ENCODE measurements around the gene BRD9.
"Not testable (repeated sequence)": the region's sequence is repeated elsewhere in the genome, so short reads cannot be mapped to it uniquely, and the experiment has no call there.

Gene BRD9

GRCh38 chr5:856531-857425 is 35.8 kb downstream of the BRD9 start:
- DNase-seq: no peak

GRCh38 chr5:855771-856530 is 36.6 kb downstream of the BRD9 start:
- DNase-seq: no peak

GRCh38 chr5:854966-855743 is 37.4 kb downstream of the BRD9 start:
- DNase-seq: no peak

DNA sequence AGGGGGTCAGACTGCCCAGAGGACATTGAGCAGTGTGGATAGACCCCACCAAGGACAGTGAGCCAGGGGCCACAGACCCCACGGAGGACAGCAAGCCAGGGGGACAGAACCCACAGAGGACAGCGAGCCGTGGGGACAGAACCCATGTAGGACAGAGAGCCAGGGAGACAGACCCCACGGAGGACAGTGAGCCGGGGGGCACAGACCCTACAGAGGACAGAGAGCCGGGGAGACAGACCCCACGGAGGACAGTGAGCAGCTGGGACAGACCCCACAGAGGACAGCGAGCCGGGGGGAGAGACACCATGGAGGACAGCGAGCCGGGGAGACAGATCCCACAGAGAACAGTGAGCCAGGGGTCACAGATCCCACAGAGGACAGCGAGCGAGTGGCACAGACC is 38.4 kb downstream of the BRD9 start:
- no peak for DNase-seq

DNA sequence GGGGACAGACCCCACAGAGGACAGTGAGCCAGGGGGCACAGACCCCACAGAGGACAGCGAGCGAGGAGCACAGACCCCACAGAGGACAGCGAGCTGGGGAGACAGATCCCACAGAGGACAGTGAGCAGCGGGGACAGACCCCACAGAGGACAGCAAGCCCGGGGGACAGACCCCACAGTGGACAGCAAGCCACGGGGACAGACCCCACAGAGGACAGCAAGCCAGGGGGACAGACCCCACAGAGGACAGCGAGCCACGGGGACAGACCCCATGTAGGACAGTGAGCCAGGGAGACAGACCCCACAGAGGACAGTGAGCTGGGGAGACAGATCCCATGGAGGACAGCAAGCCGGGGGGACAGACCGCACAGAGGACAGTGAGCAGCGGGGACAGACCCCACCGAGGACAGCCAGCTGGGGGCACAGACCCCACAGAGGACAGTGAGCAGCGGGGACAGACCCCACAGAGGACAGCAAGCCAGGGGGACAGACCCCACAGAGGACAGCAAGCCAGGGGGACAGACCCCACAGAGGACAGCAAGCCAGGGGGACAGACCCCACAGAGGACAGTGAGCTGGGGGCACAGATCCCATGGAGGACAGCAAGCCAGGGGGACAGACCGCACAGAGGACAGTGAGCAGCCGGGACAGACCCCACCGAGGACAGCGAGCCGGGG is 39.0 kb downstream of the BRD9 start:
- DNase-seq: not testable (repeated sequence)

DNA sequence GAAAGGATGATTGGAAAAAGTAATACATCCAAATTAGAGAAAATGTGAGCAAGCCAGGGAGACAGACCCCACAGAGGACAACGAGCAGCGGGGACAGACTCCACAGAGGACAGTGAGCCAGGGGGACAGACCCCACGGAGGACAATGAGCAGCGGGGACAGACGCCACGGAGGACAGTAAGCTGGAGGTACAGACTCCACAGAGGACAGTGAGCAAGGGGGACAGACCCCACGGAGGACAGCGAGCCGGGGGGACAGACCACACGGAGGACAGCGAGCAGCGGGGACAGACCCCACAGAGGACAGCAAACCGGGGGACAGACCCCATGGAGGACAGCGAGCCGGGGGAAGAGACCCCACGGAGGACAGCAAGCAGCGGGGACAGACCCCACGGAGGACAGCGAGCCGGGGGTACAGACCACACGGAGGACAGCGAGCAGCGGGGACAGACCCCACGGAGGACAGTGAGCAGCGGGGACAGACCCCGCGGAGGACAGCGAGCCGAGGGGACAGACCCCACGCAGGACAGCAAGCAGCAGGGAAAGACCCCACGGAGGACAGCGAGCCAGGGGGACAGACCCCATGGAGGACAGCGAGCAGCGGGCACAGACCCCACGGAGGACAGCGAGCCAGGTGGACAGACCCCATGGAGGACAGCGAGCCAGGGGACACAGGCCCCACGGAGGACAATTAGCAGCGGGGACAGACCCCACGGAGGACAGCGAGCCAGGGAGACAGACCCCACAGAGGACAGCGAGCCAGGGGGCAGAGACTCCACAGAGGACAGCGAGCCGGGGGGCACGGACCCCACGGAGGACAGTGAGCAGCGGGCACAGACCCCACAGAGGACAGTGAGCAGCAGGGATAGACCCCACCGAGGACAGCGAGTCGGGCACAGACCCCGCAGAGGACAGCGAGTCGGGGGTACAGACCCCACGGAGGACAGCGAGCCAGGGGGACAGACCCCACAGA is 39.9 kb downstream of the BRD9 start:
- DNase-seq: no peak

GRCh38 chr5:852018-852417 is 40.6 kb downstream of the BRD9 start:
- DNase-seq: no peak

DNA sequence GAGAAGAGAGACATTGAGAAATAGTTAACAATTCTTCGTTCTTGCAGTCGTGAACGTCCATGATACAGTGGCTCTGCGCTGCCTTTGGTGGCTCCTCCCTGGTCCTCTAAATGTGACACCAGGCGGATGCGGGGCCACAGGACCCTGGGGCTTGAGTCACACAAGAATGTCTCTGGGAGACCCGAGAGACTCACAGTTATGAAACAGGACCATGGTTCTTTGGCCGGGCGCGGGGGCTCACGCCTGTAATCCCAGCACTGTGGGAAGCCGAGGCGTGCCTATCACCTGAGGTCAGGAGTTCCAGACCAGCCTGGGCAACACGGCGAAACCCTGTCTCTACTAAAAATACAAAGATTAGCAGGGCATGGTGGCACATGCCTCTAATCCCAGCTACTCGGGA is 41.0 kb downstream of the BRD9 start:
- DNase-seq: no peak

- no peak for DNase-seq
Observed at GRCh38 chr5:851076-851475, 41.5 kb downstream of the BRD9 start.

DNA sequence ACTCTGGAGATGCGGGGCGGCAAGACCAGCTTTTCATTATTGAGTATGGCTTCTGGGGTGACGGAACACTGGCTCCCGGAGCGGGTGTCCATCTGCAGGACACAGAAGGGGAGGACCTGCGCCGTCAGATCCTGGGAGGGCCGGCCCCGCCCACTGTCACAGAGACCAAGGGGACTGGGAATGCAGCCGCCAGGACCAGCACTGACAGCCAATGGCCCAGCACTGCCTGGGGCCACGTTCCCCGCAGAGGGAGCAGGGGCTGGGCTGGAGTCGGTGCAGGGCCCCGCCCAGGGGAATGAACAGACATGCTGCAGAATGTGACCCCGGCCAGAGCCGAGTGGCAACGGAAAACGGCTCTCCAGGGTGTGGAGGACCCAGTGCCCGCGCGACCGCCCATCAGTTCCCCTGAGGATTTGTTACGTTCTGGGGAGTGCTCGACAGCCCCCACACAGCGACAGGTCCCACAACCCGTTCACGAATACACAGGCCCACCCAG is 42.0 kb downstream of the BRD9 start, which contains the start of gene ZDHHC11:
ZDHHC11 (minus strand) TSS at position 476 of the 496 bp plus-strand sequence; CDS start at position 92, 384 bp downstream.
- DNase-seq: no peak

- DNase-seq: no peak
Observed at GRCh38 chr5:849651-850301, 42.8 kb downstream of the BRD9 start.

- DNase-seq: no peak
Observed at GRCh38 chr5:848671-849111, 43.9 kb downstream of the BRD9 start.

- not testable (repeated sequence) for DNase-seq
Observed at GRCh38 chr5:847736-848135, 44.9 kb downstream of the BRD9 start.

GRCh38 chr5:847212-847611 is 45.4 kb downstream of the BRD9 start:
- not testable (repeated sequence) for DNase-seq

DNA sequence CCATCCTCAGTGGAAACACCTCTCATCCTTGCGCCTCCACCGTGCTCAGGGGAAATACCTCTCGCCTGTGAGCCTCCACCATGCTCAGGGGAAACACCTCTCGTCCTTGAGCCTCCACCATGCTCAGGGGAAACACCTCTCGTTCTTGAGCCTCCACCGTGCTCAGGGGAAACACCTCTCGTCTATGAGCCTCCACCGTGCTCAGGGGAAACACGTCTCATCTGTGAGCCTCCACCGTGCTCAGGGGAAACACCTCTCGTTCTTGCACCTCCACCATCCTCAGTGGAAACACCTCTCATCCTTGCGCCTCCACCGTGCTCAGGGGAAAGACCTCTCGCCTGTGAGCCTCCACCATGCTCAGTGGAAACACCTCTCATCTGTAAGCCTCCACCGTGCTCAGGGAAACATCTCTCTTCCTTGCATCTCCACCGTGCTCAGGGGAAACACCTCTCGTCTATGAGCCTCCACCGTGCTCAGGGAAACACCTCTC is 46.0 kb downstream of the BRD9 start:
- DNase-seq: not testable (repeated sequence)

DNA sequence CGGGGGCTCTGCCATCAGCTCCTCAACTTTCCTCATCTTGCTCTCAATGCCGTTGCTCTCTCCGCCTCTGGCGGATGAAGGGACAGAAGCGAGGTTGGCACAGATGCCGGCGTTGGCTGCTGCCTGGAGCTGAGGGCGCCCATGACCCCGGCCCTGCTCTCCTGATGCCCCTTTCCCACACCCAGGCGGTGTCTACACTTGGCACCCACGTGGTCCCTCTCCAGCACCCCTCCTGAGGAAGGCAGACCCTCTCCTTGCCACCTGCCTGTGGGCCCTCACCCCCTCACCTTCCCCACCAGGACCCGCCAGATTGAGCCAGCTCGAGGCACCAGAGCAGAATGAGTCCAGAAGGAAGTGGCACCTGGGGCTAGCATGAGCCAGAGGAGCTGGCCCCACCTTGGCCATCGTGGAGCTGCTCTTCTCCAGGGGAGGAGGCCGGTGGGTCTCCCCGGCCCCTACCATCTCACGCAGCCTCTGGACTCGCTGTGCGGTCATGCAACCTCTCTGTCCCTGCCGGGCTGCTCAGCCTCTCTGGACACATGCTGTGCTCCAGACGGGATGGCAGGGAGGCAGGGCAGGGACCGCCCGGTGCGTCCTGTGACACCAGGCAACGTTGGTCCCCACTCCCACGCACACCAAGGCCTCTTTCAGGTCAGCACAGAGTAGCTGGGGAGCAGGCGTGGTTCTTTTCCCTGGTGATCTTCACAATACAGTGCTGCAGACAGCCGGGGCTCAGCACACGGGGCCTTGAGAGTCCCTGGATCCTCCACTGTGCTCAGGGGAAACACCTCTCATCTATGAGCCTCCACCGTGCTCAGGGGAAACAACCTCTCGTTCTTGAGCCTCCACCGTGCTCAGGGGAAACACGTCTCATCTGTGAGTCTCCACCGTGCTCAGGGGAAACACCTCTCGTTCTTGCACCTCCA is 46.7 kb downstream of the BRD9 start:
- not testable (repeated sequence) for DNase-seq

DNA sequence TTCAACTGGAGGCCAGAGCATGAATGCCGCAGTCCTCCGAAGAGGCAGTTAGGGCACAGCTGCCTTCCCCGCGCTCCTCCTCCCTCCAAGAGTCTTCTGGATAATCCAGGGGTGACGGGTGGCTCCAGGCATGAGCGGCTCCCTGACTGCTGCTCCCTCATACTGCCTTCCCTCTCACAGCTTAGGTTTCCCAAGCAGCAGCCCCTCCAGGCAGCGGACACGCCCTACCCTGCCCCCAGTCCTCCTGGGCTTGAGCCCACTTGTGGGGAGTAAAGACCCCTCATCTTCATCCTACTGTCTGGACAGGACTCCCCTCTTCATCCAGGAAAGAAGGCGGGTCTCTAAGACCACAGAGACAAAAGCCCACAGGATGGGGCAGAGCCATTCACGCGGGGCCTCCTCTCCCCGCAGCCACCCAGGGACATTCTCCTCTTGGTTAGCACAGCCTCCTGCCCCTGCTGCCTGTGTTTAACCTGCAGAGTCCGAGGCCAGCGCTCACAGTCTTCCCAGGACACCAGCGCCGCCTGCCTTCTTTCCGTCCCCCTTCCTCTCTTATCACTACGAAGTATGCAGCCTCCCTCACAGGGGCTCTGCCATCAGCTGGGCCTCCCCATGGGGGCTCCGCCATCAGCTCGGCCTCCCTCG is 47.4 kb downstream of the BRD9 start:
- DNase-seq: not testable (repeated sequence)

- not testable (repeated sequence) for DNase-seq
Observed at GRCh38 chr5:844426-844825, 48.2 kb downstream of the BRD9 start.

GRCh38 chr5:843926-844325 is 48.7 kb downstream of the BRD9 start:
- DNase-seq: not testable (repeated sequence)
